ENCODE measurements around the gene MAS1. TPM values are rescaled to one million over a fixed set of nuclear protein-coding genes. Genes with fewer than 3 reads are reported as not detected.
"Not testable (repeated sequence)": the region's sequence is repeated elsewhere in the genome, so short reads cannot be mapped to it uniquely, and the experiment has no call there.

The MAS1 gene
- total RNA-seq, 1 experiment from 2014 or later, result not detected

DNA sequence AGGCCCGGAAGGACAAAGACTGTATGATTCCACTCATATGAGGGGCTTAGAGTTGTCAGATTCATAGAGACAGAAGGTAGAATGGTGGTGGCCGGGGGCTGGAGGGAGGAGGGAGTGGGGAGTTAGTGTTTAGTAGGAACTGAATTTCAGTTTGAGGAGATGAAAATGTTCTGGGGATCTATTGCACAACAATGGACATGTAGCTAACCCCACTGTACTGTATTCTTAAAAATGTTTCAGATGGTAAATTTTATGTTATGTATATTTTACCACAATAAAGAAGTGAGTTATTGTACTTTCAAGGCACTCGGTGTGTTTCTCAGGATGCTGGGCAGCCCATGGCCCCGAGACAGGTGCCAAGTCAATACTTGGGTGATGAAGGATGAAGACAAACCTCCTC, 25.4 kb downstream of the MAS1 start:
- DNase-seq (ENCODE audit: low spot score), result no peak

GRCh38 chr6:159916752-159917151, 26.0 kb downstream of the MAS1 start:
- DNase-seq (ENCODE audit: low spot score), result no peak

GRCh38 chr6:159919011-159919511, 28.3 kb downstream of the MAS1 start:
- no peak for DNase-seq (ENCODE audit: low spot score)

- DNase-seq (ENCODE audit: low spot score), result no peak
These were observed 29.0 kb downstream of the MAS1 start for GRCh38 chr6:159919800-159920199.

GRCh38 chr6:159924150-159924549, 33.4 kb downstream of the MAS1 start:
- not testable (repeated sequence) for DNase-seq (ENCODE audit: low spot score)

DNA sequence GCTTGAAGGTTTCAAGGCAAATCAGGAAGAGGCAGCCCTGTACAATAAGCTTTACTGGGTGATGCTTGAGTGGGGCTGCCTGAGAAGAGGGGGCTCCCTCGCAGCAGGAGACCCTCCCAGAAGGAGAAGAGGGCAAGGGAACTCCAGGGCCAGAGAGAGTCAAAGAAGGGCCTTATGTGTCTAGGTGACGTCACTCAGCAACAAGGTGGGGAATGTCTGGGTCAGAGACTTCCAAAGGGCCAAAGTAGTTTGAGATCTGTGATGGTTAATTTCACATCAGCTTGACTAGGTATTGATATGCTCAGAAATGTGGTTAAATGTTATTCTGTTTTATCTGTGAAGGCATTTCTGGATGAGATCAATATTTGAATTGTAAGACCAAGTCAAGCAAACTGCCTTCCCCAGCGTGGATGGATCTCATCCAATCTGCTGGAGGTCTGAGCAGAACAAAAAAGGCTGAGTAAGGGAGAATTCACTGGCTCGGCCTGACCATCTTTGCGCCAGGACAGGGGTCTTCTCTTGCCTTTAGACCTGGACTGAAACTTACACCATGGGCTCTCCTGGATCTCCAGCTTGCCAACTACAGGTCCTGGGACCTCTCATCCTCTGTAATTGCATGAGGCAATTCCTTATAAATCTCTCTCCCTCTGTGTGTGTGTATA, 35.9 kb downstream of the MAS1 start:
- no peak for DNase-seq (ENCODE audit: low spot score)

- peak; percentile 29 for DNase-seq (ENCODE audit: low spot score)
These were observed 39.0 kb downstream of the MAS1 start for GRCh38 chr6:159929819-159930218.

- DNase-seq (ENCODE audit: low spot score), result no peak
These were observed 40.3 kb downstream of the MAS1 start for GRCh38 chr6:159931112-159931511.

DNA sequence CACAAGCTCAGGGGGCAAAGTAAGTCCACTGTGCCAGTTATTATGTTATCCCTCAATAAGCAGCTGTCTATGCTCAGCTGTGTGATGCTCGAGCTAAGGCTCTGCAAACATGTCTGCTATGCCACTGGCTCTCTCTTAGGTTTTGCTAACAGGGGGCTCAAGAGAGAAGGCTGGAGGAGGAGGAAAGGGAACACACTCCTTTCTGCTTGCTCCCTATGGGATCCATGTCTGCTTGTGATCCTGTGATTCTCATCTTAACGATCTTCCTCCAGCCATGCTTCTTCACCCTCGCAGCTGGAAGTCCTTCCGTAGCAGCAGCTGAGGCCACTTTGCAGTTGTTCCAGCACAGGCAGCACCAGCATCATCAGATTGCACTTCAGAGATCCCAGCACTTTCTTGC, 41.1 kb downstream of the MAS1 start:
- no peak for DNase-seq (ENCODE audit: low spot score)

GRCh38 chr6:159933077-159933476, 42.3 kb downstream of the MAS1 start:
- DNase-seq (ENCODE audit: low spot score), result no peak

DNA sequence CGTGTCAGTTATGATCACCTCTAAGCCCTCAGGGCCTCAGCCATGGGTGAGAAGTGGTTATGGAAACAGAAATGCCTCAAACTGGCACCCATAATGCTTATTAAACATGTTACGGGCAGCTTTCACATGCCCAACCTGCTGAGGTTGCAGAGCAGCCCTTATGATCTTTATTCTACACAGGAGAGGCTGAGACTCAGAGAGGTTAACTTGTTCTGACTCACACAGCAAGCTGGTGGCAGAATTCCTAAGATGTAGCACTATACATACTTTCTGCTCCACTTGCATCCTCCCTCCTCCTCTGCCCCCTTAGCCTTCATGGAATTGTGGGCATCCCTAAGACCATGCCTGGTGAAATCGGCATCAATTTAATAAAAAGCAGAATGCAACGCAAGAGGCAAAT, 43.4 kb downstream of the MAS1 start:
- DNase-seq (ENCODE audit: low spot score), result no peak

DNA sequence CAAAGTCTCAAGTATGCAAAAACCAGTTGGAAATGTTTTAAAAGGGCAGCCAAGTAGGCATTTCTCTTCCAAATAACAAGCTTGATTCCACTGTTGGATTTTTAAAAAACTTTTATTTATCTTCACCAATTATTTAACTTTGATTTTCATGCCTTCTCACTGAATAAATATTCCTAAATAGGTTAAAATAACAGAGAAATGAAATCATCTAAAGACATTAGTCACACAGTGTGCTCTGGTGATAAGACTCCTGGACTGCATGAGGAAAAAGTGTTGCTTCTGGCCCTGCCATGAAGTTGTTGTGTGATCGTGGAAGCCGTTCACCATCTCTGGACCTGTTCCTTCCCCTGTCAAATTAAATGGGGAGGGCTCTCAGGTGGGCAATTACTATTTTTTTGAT, 44.3 kb downstream of the MAS1 start:
- DNase-seq (ENCODE audit: low spot score), result no peak

DNA sequence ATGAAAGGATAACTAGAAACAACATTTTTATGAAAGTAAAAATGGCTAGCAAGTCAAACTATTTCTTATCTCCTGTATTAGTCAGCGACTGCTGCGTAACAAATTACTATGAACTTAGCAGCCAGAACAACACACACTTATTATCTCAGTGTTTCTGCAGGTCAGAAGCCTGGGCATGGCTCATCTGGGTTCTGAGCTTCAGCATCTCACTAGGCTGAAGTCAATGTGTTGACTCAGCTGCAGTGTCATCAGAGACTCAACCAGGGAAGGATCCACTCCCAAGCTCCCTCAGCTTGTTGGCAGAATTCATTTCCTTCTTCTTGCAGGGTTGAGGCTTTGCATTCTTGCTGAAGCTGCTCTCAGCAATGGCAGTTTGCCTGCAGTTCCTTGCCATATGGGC, 44.8 kb downstream of the MAS1 start:
- DNase-seq (ENCODE audit: low spot score), result no peak

DNA sequence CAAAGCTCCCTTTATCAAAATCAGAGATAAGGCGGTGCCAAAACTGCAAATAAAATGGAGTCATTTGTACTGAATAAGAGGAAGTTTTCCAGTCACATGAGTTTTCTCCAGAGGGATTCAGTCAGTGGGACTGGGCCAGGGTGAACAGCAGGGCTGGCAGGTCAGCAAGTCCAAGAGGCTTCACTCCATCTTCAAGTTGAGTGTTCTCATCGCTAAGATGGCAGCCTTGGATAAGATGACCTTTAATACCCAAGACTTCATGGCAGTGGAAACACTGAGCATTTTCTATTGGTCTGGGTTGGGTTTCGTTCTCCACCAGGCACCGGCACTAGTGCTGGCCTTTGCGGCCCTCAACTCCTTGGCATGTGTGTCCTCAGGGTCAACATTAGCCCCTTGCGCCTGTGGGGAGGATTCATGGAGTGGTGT, 48.8 kb downstream of the MAS1 start:
- no peak for DNase-seq (ENCODE audit: low spot score)

Other genes with a start within 250 kb of the MAS1 start
- gene SOD2, start 197.7 kb upstream of the MAS1 start, total RNA-seq (2014; rRNA removed; shearing (Covaris generic)), result 64.8 and 69.7 TPM in 2 replicates
- 53.2 and 61.5 TPM in 2 replicates for gene WTAP, start 163.5 kb upstream of the MAS1 start, total RNA-seq (2014; rRNA removed; shearing (Covaris generic))
- 60.2 and 70.4 TPM in 2 replicates for gene ACAT2, start 128.9 kb upstream of the MAS1 start, total RNA-seq (2014; rRNA removed; shearing (Covaris generic))
- 382 and 401 TPM in 2 replicates for gene TCP1, start 101.4 kb upstream of the MAS1 start, total RNA-seq (2014; rRNA removed; shearing (Covaris generic))
- gene MRPL18, start 100.5 kb upstream of the MAS1 start, total RNA-seq (2014; rRNA removed; shearing (Covaris generic)), result 98.4 and 101 TPM in 2 replicates
- not detected in 2 replicates for gene PNLDC1, start 90.7 kb upstream of the MAS1 start, total RNA-seq (2014; rRNA removed; shearing (Covaris generic))
- gene IGF2R, start 78.1 kb downstream of the MAS1 start, total RNA-seq (2014; rRNA removed; shearing (Covaris generic)), result 37.7 and 51.2 TPM in 2 replicates
- gene SLC22A1, start 230.8 kb downstream of the MAS1 start, total RNA-seq (2014; rRNA removed; shearing (Covaris generic)), result 0.47 and 0.56 TPM in 2 replicates